HG02981 (cell line): ENCODE data around the gene GATA3.

Experiments used
- ATAC-seq: cut with Tn5 transposase; IDR thresholded peaks from one replicate; pipeline ENCODE4 v1.9.1; 2021; ENCODE audit warnings: mild to moderate bottlenecking, moderate library complexity; ENCODE audit not compliant: unreplicated experiment

The GATA3 gene

DNA sequence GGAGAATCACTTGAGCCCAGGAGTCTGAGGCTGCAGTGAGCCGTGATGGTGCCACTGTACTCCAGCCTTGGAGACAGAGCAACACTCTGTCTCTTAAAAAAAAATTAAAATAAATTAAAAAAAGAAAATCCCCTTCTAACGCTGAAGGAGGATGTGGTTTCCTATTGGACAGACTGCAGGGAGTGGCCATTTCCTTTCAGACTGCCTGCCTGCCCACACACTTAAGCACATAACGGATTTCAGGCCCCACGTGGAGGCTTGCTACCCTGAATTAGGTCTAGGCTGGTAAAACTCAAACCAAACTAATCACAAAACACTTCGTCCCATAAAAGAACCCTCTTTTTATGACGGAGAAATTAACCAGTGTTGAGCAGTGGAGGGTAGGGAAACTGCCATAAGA, 34.0 kb downstream of the GATA3 start:
- ATAC-seq = peak; percentile 82

GRCh38 chr10:8092428-8092827, 37.9 kb downstream of the GATA3 start:
- no peak for ATAC-seq

DNA sequence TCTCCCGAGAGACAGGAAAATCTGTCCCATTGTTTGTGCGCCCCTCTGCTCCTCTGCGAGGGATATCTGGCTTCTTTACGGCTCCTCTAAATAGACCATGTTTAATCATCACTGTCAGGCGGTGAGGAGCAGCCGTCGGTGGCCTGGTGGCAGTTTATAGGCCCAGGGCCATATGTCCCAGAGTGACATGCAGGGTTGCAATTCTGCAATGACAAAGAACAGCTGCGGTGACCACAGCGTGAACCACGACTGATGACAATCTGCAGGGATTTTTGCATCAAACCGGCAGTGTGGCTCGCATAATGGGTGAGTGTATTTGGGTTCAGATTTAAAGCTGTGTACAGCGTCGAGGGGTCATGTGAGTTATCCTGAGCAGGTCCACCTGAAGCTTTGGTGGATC, 41.5 kb downstream of the GATA3 start:
- no peak for ATAC-seq

DNA sequence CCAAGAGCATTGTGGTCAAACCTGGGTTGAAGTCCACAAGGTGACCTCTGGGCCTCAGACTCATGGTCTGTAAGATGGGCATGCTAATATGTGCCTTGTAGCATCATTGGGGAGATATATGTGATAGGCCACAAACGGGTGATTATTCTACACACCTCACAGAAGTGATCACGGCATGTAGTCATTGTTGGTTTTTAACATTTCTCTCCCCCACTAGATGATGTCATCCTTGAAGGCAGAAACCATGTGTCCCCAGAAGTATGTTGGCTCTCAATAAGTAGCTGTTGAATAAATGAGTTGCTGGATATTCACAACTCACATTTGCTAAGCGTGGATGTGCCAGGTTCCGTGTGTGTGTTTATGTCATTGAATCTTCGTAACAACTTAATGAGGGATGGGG, 42.4 kb downstream of the GATA3 start:
- ATAC-seq = no peak

DNA sequence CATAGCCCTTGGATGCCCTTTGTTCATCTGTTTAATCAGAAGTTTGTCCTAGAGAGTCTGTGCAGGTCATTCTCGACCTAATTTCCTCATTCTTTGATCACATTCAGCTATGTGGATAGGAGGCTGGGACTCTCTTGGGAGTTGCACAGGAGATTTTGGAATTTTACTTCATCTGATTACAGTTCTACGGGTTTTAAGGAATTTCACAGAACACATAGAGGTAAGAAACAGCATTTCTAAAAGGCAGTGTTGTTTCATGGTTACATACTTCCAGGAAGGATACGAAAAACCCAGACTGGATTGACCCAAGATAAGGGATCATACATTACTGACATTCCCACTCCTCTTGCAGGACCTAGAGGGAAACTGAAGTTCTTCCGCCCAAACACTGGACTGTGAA, 45.9 kb downstream of the GATA3 start:
- ATAC-seq = no peak

DNA sequence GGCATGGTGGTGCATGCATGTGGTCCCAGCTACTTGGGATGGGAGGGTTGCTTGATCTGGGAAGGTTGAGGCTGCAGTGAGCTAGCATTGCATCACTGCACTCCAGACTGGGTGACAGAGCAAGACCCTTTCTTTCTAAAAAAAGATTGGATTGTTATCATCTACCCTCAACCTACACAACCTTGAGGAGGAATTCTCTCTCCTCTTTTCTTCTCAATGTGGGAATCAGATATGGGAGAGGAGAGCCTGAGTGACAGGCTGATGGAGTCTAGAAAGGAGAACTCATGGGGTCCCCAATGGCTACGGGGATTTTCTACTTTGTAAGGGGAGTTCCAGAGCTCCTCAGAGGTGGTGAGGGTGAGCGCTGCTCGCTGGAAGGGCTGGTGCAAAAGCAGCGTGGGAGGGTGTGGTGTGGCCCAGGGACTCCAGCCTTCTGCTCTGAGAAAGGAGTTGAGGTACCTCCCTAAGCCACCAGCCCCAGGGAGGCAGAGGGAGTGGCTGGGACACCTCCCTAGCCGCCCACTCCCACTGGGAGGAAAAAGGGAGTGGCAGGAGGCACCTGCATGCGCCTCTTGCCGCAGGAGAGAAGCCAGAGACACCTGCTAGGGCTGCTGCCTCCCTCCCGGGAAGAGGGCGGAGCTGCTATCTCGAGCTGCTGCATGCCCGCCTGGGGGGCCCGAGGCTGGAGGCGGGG, 48.4 kb downstream of the GATA3 start:
- ATAC-seq = no peak

DNA sequence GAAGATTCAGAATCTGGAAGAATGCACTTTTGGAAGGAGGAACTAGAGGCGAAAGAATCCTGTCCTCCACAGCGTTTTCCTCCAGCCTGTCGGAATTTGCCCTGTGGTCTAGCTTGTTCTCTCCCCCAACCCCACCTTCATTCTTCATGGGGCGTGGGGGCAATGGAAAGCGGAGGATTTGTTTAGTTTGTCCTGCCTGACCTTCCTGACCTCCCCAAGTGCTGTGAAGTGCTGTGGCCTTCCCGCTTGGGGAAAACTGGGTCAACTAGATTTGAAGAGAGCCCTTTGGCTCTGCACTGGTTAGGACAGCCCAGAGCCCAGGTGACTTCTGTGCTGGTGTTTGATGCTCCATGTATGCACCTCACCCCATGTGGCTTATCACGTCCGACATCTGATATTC, 49.1 kb downstream of the GATA3 start:
- no peak for ATAC-seq

DNA sequence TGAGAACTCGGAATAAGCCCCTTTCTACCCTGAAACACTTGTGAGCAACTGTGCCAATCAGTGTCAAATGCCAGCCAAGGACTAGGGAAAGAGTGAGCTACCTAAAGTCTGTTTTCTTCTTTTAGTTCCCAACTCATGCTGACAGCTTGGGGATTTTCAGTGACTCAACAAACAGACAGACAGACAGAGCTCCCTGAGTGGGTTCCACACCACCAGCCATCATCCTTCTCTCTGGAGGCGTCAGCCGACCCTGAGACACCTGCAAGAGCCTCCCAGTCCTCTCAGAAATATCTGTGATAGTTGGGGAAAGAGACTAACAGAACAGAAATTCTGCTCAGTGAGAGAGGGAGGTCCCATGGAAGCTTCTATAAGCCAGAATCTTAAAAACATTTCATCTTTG, 49.5 kb downstream of the GATA3 start:
- ATAC-seq = no peak

DNA sequence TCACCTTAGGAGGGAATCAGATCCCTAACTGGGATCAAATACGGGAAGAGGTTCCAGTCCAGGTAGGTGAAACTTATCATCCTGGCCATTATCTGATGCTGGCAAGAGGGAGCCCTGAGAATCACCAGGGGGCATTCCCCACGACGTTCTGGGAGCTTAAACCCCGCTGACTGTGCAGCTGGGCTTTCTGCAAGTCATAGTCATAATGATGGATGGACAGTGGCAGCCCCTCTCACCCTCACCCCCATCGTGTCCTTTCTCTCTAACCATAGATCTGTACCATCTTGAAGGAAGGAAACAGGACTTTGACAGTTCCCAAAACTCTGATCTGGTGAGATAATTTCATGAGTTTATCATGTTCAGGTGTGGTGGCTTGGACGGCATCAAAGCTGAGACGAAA, 50.2 kb downstream of the GATA3 start:
- ATAC-seq = no peak

DNA sequence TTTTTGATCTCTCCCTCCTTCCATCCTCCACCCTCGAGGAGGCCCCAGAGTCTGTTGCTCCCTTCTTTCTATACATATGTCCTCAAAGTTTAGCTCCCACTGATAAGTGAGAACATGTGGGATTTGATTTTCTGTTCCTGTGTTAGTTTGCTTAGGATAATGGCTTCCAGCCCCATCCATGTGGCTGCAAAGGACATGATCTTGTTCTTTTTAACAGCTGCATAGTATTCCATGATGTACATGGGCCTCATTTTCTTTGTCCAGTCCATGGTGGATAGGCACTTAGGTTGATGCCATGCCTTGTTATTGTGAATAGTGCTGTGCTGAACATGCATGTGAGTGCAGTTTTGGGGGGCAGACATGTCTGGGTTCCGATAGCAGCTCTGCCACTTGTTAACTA, 51.4 kb downstream of the GATA3 start:
- no peak for ATAC-seq

DNA sequence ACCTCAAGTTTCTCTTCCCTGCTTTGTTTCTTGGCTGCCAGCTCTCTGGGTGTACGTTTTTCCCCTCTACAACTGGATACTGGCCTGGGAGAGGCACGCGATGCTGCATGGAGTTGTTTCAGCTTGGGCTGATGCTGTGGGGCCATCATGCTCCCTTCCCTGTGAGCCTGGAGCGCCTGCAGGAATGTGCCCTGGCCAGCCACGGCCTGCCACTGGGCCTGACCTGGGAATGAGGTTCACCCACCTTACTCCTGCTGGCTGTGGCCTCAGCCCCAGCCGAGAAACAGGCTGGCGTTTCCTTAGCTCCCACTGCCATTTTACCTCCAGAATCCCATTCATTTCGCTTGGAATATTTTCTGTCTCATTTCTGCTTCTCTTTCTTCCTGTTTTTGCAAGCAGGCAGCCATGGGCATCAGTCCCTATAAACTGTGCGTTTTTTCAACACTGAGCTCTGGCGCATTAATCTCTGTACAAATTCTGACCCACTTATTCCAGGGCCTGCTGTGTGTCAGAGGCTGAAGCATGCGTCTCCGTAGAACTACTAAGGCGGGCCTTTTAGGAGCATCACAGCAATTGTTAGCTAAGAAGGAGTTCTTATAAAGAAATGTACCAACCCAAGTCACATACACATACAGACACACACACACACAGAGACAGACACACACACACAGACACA, 57.9 kb downstream of the GATA3 start:
- no peak for ATAC-seq

DNA sequence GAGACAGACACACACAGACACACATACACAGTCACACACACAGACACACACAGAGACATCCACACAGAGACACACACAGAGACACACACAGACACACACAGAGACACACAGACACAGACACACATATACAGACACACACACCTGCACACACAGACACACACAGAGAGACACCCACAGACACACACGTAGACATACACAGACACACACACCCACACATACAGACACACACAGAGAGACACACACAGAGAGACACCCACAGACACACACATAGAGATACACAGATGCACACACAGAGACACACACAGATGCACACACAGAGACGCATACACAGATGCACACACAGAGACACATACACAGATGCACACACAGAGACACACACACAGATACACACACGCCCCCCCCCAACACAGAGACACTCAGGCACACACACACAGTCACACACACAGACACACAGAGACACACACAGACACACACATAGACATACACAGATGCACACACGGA, 58.5 kb downstream of the GATA3 start:
- ATAC-seq = no peak

DNA sequence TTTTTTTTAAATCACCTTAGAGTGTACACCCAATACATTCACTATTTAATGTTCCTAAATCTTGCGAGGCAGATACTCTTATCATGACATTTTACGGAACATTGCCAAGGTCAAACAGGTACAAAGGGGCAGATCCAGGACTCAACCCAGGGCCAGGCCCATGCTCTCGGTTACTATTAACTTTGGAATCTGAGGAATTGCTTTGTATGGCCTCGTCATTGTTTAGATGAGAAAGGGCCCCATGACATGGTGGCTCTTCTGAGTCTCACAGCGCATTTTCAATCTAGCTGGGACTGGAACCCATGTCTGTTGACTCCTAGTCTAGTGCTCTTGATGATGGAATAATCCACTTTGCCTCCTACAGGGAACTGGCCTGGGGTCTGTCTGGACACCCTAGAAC, 59.1 kb downstream of the GATA3 start:
- ATAC-seq = no peak

- no peak for ATAC-seq
These were observed 60.5 kb downstream of the GATA3 start for GRCh38 chr10:8114741-8115617.

- ATAC-seq = no peak
These were observed 61.1 kb downstream of the GATA3 start for GRCh38 chr10:8115618-8115980.

GRCh38 chr10:8116474-8116873, 62.0 kb downstream of the GATA3 start:
- ATAC-seq = no peak

DNA sequence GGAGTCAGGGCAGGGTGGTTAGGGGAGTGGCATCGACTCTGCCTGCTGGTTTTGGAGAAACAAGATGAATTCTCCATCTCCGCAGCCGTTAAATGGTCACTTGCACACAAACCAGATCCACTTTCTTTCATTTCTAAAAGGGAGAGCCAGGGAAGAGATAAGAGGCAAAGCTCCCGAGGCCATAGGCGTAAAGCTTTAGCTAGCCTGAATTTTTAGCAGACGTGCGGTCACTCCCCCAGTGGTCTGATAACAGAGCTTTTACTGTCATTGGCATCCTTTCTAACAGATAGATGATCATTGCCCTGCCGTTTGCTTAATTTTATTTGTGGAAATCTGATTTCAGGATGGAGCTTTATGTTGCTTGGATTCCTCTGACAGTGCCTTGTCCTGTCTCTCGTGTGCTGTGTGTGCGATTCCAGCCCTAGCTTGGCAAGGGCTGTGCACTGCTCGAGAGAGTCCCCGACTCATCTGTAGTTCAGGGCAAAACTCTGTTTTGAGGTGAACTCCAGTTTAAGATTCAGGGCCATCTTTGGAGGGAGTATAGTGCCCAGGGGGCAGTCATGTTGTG, 62.5 kb downstream of the GATA3 start:
- ATAC-seq = no peak

DNA sequence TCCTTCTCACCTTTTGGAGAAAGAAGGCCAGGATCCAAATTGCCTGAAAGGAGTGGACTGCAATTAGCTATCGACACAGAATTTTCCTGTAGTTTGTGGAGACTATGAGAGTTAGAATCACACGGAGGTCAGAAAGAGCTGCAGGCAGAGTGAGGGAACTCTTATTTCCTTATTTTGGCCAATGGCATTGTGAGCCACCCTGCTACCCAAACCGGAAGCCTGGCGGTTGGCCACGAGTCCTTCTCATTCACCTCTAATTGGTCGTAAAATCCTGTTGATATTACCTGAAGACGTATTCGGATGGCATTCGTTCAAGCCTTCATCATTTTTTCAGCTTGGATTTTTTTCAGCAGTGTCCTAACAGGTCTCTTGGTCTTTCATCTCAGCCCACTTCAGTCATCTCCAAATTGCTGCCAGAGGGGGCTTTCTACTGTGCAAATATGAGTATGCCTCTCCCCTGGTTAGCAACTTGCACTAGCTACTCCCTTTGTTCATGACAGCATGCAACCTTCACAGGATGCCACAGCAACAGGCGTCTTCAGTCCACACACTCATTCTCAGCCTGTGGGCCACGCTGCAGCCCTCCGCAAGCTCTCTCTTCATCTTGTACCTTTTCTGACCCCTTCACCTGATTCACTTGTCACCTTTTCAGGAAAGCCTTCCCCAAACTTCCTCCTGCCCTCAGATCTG, 66.9 kb downstream of the GATA3 start:
- no peak for ATAC-seq

DNA sequence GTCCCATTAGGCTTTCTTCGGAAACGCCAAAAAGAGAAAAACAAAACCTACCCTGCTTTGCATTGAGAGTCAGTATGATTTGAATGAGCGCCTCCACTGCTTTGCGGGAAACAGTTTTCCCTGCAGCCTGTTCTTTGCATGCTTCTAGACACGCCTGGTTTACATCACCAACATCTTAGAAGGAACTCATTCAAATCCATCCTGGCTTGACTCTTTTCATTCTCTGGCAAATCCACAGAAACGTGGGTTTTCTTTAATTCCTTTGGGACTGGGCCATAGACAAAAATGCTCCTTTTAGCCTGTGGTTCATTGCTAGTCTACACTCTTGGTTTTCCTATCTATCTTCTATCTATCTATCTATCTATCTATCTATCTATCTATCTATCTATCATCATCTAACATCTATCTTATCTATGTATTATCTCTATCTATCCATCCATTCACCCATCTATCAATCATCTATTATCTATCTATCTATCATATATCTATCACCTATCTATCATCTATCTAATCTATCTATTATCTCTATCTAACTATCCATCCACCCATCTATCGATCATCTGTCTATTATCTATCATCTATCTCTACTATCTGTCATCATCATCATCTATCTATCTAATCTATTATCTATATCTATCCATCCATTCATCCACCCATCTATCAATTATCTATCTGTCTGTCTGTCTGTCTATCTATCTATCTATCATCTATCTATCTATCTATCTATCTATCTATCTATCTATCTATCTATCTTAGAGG, 68.3 kb downstream of the GATA3 start:
- ATAC-seq = no peak

DNA sequence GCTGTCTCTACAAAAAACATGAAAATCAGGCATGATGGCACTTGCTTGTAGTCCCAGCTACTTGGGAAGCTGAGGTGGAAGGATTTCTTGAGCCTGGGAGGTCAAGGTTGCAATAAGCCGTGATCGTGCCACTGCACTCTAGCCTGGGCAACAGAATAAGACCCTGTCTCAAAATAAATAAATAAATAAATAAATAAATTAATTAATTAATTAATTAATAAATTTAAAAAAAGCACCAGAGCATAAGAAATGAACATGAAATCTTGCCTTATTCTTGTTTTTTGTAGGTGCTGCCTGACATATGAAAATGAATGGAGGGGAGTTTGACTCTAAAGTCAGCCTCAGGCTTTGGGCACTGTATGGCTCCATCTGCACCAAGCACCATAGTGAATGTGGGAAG, 69.9 kb downstream of the GATA3 start:
- ATAC-seq = no peak
